Stimulated activated CD4-positive, alpha-beta T cell treated with anti-CD3 and anti-CD28 coated beads, Interleukin-2, amount 100 ng/mL, for 48 hours (primary cell): Measurements from ENCODE around the gene ASPG.
A peak's percentile ranks its signal among the peaks of the same experiment; 100 is the strongest.

ENCODE experiments used
- DNase-seq, 2 donors: peaks; one replicate each; pipeline ENCODE4 v3.0.0-alpha.2; 2020

ASPG gene

GRCh38 chr14:104119119-104119487 is 33.6 kb downstream of the ASPG start:
- DNase-seq, result no peak

DNA sequence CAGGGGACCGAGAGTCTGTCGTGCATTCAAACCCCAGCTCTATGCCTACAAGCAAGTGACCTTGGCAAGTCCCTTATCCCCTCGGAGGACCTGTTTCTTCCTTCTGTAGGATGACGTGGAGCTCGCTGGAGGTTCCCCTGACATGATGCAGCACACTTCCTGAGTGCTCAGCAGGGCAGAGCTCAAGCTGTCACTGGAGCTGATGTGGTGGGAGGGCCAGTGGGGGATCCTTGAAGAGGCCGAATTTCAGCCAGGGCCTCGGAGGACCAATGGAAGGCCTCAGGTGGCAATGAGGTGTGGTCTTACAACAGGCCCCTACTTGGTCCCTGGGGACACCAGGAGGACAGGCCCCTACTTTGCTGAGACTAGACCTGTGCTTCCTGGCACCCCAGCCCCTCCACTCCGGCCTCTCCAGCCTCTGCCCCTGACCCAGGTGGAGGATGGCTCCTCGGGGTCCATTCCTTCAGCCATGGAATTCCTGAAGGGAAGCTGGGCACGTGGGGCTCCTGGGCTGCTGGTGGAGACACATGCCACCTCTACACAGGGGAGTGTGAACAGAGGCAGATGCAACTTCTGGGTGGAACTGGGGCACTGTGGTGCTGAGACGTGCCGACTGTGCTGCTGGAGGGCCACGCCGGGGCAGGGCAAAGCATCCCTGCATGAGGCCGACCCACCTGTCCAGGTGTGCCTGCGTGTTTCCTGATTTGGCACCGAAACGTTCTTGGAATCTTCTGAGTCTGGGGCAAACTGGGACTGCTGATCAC is 34.2 kb downstream of the ASPG start:
- no peak for DNase-seq

DNA sequence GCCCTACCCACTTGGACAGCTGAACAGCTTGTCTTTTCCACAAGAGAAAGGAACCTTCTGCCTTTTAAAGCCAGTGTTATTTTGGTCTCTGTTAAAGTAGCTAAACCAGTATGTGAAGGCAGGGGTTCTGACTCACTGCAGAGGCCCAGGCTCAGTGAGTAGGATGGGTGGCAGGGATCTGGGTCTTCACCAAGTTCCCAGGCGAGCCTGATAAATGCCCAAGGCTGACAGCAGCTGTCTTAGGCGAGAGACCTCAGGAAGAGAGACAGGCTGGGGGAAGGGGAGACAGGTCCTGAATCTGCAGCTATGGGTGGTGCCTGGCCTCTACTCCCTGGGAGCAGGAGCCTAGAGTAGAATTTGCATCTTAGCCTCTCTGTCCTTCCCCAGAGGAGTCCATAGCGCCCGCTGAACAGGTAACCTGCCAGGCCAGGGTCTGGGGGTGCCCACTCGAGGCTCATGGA is 34.8 kb downstream of the ASPG start:
- no peak for DNase-seq

DNA sequence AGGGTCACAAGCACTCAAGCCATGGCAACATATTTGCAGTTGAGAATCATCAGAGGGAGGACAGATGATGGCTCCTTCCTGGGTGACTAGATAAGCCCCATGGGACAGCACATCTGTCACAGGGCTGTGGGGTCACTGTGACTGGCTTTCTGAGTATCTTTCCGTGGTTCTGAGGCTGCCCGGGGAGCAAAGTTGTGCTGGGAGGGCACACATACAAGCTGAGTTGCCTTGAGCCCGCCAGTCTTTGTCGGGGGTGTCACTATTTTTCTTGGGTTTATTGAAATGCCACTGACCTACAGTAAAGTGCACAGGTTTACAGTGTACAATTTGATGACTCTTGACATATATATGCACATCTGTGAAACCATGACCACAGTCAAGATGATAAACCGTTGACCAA is 35.6 kb downstream of the ASPG start:
- DNase-seq, result no peak

DNA sequence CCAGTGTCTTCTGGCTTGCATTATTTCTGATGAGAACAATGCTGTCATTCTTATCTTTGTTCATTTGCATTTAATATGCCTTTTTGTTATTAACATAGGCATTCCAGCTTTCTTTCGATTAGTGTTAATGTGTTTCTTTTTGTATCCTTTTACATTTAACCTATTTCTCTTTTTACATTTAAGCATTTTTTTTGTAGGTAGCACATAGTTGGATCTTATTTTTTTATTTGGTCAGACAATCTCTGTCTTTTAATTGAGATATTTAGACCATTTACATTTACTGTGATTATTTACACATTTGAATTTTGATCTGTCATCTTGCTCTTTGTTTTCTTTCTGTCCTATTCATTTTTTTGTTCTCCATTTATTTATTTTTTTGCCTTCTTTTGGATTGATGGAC is 38.4 kb downstream of the ASPG start:
- DNase-seq, result no peak

DNA sequence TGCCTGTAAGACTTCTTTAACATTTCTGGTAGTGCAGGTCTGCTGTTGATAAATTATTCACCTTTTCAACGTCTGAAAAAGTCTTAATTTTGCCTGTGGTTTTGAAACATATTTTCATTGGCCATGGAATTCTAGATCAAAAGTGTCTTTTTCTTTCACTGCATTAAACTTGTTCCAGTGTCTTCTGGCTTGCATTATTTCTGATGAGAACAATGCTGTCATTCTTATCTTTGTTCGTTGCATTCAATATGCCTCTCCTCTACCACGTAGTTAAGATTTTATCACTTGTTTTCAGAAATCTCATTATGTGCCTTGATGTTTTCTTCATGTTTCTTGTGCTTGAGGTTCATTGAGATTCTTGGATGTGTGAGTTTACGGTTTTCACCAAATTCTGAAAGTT is 39.5 kb downstream of the ASPG start:
- no peak for DNase-seq

GRCh38 chr14:104126753-104127152 is 41.3 kb downstream of the ASPG start:
- DNase-seq, result no peak

DNA sequence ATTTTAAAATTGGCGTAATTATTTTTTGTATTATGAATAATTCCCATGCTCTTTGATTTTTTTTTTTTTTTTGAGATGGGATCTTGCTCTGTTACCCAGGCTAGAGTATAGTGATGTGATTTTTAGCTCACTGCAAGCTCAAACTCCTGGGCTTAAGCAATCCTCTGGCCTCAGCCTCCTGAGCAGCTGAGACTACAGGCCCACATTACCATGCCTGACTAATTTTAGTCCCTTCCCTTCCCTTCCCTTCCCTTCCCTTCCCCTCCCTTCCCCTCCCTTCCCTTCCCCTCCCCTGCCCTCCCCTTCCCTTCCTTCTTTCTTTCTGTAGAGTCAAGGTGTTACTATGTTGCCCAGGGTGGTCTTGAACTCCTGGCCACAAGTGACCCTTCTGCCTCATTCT is 43.5 kb downstream of the ASPG start:
- no peak for DNase-seq

DNA sequence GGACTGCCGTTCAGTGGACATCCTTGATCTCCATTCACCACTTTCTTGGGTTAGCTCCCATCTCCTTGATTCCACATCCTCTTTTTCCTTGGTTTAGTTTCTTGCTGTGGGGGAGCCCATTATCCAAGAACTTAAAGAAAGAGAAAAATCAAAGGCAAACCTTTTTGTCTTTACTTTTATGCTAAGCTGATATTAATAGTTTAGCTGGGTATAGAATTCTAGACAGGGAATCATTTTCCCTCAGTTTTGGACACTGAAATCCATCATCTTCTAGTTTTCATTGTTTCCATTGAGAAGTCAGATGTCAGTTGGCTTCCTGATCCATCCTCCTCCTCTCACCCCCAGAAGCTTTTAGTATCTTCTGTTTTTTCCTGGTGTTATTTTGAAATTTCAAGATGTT is 44.1 kb downstream of the ASPG start:
- DNase-seq, result no peak

- no peak for DNase-seq
Measured at GRCh38 chr14:104130974-104131651, 45.6 kb downstream of the ASPG start.

DNA sequence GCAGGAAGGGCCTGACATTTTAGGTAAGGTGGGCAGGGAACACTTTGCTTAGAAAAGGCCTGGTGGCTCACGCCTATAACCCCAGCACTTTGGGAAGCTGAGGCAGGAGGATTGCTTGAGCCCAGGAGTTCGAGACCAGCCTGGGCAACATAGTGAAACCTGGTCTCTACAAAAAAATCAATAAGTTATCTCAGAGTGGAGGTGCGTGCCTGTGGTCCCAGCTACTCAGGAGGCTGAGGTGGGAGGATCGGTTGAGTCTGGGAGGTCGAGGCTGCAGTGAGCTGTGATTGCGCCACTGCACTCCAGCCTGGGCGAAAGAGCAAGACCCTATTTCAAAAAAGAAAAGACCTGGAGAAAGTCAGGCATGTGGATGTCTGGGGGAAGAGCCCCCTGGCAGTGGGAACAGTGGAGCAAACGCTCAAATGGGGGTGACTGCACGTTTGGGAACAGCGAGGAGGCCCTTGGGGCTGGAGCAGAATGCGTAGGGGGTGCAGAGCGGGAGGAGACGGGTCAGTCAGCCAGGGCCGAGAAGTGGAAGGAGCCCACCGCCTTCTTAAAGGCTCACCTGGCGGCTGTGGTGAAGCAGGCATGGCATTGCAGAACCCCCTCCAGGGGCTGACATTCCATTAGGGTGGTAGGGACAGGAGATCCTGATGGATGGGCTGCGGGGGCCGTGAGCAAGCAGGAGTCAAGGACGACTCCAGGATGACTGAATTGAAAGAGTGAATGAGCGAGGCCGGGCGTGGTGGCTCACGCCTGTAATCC is 46.6 kb downstream of the ASPG start:
- no peak for DNase-seq

GRCh38 chr14:104132981-104133380 is 47.5 kb downstream of the ASPG start:
- no peak for DNase-seq

DNA sequence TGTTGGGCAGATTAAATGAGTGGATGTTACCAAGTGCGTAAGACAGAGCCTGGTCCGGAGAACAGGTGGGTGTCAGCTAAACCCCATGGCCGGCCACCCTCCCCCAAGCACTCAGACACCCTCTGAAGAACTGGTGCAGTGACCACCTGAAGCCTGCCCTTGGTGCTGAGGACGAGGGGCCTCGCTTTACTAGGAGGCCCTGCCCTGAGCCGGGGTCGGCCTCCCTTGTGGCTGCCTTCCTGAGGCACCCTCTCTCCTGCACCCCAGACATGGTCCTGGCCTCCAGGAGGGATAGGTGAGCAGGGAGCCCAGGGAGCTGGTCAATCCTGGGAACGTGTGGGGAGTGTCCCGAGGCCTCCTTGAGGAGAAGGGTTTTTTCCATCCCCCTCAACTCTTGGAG is 48.0 kb downstream of the ASPG start:
- DNase-seq, result no peak

DNA sequence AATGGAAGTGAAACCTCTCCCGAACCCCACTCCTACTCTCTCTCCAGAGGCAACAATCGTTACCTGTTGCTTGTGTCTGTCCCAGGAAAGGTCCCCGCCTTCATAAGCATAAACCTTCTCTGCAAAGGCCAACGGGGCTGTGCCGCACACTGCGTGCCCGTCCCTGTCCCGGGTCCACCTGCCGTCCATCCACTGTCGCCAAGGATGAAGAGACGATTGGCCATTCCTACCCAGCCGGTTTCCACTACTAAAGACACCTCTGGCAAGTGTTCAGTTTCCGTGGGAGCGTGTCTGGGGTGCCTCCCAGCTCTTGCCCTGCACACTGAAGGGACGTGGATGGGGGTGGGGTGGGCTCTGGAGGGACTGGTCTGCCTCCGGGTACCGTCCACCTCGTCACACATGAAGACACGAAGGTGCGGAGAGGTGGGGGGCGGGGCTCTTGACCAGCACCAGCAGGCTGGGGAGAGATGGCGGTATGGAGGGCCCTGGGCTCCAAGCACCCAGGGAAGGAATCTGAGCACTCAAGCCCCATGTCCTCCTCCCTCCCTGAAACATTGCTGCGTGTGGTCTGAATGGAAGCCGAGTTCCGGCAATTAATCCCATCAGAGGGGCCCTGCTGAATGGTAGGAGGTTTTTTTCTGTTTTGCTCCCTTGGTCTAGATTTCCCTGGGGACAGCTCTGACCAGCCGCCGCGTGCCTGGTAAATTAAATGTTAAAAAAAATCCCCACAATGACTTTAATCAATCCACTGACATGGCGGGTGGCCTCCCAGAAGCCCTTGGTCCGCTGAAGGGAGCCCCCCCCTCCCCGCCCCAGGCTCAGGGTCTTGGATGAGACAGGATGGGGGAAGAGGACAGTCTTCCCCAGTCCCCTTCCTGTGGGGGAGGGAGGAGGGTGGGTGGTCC is 48.8 kb downstream of the ASPG start:
- DNase-seq, result no peak

DNA sequence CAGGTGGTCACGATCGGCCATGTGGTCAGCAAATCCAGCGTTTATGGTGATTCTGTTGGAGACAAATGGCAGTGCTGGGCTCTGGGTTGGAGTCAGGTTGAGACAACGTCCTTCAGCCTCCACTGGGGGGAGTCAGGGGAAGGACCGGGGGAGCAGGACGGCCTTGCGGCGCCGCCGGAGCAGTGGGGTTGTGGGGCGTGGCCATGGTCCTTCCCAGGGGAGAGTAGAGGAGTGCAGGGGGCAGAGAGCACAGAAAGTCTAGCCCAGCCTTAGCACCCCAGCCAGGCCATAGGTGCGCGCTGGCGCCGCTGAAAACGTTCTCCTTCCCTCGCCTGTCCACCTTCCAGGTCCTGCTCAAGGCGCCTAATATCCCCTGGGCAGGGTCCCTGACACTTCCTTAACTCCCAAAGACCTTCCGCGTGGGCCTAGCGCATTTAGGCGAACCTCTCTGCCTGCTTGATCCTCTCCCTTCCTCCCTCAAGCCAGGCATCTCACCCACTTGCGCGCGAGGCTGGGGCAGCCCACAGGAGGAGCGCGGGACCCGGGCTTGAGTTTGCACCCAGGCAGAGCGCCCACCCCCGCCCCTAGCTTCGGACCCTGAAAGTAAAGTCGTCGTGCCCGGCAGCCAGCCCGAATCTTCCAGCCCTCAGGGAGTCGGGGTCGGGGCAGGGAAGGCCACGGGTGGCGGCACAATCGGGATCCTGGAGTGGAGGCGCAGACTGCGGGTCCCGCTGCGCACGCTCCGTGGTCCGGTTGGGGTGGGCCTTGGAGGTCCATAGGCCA is 49.8 kb downstream of the ASPG start:
- no peak for DNase-seq

DNA sequence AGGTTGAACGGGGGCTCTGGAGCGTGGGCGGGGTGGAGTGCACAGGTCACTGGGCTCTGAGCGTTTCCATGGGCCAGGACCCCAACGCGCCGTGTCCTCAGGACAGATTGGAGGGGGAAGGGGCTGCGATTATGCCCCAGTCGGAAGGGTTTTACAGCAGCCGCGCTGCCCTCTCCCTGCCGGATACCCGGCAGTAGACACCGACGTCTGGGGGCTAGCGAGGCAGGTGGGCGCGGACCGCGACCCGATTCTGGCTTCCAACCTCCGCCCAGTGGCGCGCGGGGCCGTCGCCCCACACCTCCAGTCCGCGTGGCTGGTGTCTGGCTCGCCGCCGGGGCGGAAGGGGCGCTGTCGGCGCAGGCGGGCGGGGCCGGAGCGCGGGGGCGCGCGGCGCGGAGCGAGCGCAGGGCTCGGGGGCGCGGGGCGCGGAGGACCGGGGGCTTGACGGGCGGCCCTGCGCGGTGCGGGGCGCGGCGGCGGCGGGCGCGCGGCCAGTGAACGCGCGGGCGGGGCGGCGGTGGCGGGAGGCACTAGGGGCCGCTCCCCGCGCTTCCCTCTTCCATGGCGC is 50.5 kb downstream of the ASPG start:
- no peak for DNase-seq

DNA sequence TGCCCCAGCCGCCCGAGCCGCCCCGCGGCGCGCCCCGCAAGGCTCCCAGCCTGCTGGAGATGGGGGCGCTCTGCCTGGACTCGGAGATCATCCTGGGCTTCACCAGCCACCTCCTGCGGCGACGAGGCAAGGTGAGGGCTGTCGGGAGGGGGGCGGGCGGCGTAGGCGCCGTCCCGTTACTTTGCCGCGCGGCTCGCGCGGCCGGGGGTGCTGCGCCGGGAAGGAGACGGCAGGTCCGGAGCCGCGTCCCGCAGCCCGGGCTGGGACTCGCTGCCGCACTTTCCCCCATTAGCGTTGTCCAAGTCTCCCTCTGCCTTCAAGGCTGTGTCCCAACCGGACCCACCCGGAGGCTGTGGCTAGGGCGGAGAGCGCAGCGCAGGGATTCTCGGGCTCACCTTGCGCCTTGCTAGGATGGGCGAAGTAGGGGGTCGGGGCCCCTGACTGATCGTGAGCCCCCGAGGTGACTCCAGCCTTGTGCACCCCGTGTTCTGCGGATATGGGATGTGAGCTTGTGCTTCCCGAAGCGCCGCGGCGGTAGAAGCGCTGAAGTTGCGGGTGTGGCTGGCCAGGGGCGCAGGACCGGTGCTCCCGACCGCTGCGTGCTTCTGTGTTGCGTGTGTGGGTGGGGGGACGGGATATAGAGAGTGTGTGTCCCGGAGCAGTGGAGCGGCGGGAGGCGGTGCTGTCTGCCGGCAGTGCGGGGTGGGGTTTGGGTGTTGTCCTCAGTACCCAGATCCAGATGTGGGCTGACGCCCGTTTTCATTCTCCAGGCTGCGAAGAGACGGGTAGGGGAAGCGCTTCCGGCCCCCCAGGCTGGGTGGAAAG is 51.2 kb downstream of the ASPG start:
- no peak for DNase-seq

- peak; percentile 73 to 80 for DNase-seq
Measured at GRCh38 chr14:104137297-104138097, 52.0 kb downstream of the ASPG start.

GRCh38 chr14:104138098-104138717 is 52.7 kb downstream of the ASPG start, which contains the start of gene KIF26A:
Gene KIF26A, plus strand, starts transcription at chr14:104138587. Its CDS starts 136 bp downstream, at chr14:104138723.
- no peak for DNase-seq
